Nephron (organoid): ENCODE data around the gene SSRP1.

ENCODE experiments used
- H3K27ac Mint-ChIP-seq, 3 experiments: 2 replicates each; pipeline ENCODE4 v1.8.0; 2020; ENCODE audit warnings: mixed read lengths in 3 of 3, mild to moderate bottlenecking in 2 of 3, moderate library complexity in 1 of 3
- H3K27me3 Mint-ChIP-seq: 2 replicates; pipeline ENCODE4 v1.8.0; 2021; ENCODE audit warnings: low read depth, mild to moderate bottlenecking, moderate library complexity, mixed read lengths
- H3K36me3 Mint-ChIP-seq: 2 replicates; pipeline ENCODE4 v1.8.0; 2020; ENCODE audit warnings: low read depth, mixed read lengths
- H3K4me1 Mint-ChIP-seq: 2 replicates; pipeline ENCODE4 v1.8.0; 2020; ENCODE audit warnings: mixed read lengths
- H3K4me3 Mint-ChIP-seq, 3 experiments: 2 replicates each; pipeline ENCODE4 v1.8.0; 2020; ENCODE audit warnings: mild to moderate bottlenecking in 3 of 3, mixed read lengths in 3 of 3, moderate library complexity in 2 of 3
- H3K9me3 Mint-ChIP-seq: 2 replicates; pipeline ENCODE4 v1.8.0; 2020; ENCODE audit warnings: mixed read lengths
- TF ChIP-seq, protein P1 (sequence below), 3 experiments: fragments of 200-600 bp; sonication (generic); IDR thresholded peaks; one replicate each; pipeline ENCODE4 v1.5.0; 2021; ENCODE audit warnings: antibody characterized with exemption in 3 of 3; ENCODE audit not compliant: unreplicated experiment in 3 of 3

Gene SSRP1, protein sequence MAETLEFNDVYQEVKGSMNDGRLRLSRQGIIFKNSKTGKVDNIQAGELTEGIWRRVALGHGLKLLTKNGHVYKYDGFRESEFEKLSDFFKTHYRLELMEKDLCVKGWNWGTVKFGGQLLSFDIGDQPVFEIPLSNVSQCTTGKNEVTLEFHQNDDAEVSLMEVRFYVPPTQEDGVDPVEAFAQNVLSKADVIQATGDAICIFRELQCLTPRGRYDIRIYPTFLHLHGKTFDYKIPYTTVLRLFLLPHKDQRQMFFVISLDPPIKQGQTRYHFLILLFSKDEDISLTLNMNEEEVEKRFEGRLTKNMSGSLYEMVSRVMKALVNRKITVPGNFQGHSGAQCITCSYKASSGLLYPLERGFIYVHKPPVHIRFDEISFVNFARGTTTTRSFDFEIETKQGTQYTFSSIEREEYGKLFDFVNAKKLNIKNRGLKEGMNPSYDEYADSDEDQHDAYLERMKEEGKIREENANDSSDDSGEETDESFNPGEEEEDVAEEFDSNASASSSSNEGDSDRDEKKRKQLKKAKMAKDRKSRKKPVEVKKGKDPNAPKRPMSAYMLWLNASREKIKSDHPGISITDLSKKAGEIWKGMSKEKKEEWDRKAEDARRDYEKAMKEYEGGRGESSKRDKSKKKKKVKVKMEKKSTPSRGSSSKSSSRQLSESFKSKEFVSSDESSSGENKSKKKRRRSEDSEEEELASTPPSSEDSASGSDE

DNA sequence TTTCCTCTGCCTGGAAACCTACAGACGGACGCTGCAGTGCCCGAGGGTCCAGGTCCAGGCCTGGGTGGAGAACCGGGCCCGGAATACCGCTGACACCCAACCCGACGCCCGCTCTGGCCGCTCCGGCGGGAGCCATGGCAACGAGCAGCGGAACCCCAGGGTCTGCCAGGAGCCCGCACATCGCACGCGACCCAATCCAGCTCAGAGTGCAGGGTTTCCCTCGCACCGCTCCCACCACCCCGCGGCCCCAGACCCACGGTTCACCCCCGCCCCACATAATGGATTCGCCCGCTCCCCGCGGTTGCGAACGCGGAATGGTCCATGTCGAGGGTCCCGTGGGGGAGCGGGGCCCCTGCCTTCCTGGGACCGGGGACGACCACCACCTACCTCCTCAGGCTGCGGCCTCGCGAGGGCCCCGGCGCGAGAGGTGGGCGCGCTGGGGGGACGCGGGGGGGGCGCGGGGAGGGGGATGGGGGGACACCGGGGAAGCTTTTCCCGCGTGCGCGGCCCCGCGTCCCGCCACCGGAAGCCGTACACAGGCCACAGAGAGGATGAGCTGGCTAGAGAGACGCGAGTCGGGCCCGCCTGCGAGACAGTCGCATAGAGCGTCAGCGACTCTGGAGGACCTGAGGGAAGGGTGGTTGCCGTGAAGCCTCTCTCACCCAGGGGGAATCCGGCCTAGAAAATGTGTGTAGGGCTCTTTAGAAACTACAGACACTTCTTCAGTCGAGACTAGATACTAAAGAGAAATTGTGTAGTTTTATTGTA, at the start of gene SSRP1:
Gene SSRP1, minus strand, starts transcription at position 550 of the 768 bp plus-strand sequence. CDS start 771 bp downstream, outside the sequence.
- Mint-ChIP-seq H3K9me3 (no peaks in the 10 kb centered on the region), H3K4me3 (peak within 1 kb of the TSS; percentile 87 to 94 (median 91)), H3K27me3 (no peaks in the 10 kb centered on the region), H3K4me1 (peaks cover 59% of the 10 kb centered on the region), H3K27ac (peak within 1 kb of the TSS; percentile 96 to 99 (median 98)), H3K36me3 (peaks cover 32% of the 10 kb centered on the region)
- TF ChIP-seq, protein P1, sequence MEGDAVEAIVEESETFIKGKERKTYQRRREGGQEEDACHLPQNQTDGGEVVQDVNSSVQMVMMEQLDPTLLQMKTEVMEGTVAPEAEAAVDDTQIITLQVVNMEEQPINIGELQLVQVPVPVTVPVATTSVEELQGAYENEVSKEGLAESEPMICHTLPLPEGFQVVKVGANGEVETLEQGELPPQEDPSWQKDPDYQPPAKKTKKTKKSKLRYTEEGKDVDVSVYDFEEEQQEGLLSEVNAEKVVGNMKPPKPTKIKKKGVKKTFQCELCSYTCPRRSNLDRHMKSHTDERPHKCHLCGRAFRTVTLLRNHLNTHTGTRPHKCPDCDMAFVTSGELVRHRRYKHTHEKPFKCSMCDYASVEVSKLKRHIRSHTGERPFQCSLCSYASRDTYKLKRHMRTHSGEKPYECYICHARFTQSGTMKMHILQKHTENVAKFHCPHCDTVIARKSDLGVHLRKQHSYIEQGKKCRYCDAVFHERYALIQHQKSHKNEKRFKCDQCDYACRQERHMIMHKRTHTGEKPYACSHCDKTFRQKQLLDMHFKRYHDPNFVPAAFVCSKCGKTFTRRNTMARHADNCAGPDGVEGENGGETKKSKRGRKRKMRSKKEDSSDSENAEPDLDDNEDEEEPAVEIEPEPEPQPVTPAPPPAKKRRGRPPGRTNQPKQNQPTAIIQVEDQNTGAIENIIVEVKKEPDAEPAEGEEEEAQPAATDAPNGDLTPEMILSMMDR (IDR thresholded peaks at IDR 0.05; ENCODE audit: unreplicated experiment in 3 of 3): no peak

DNA sequence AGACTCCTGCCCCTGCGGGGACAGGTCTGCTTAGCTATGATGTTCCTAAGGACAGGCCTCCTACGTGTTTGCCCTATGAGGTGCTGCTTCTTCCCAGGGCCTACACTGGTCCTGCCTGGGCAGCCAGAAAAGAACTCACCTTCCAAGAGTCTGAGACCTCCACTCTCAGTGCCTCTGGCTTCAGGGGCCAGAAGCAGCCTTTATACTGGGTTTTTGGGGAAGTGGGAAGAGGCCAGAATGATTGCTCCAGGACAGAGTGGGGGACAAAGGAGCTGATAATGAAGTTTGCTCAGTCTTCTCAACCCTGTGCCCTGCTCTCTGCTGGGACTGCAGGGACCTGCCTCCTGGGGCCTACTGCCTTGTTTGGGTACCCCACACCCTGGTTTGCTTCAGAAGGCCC, 45.3 kb upstream of the SSRP1 start, which contains the start of gene PRG3:
Gene PRG3, minus strand, starts transcription at position 176 of the 400 bp plus-strand sequence. CDS start 442 bp downstream, outside the sequence.
- no peaks in the 10 kb centered on the region for H3K36me3 Mint-ChIP-seq
- peaks cover 1% of the 10 kb centered on the region for H3K4me1 Mint-ChIP-seq
- H3K4me3 Mint-ChIP-seq: no peak within 1 kb of the TSS
- peaks cover 36% of the 10 kb centered on the region for H3K27me3 Mint-ChIP-seq
- no peaks in the 10 kb centered on the region for H3K9me3 Mint-ChIP-seq
- TF ChIP-seq, protein P1 (IDR thresholded peaks at IDR 0.05; ENCODE audit: unreplicated experiment in 3 of 3): no peak
- no peak within 1 kb of the TSS for H3K27ac Mint-ChIP-seq

DNA sequence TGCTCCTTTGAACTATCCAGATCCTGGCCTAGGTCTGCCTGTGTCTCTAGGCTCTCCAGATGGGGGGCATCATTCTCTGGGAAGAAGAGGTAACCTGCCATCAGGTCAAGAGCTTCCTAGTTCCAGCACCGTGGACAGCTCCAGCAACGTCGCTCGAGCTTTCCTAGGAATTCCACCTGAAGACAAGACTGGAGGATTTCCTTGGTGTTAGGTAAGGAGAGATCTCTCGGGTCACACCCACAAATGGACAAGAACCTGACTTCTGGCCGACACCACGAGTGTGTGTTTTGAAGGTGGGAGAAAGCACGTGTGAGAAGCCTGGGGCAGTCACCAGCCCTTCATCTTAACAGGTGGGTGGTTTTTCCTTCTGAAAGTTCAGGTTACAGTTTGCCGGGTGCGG, 44.0 kb upstream of the SSRP1 start:
- H3K4me3 Mint-ChIP-seq: no peak overlapping the region
- H3K27me3 Mint-ChIP-seq: peaks cover 39% of the 10 kb centered on the region
- H3K36me3 Mint-ChIP-seq: no peaks in the 10 kb centered on the region
- H3K9me3 Mint-ChIP-seq: no peaks in the 10 kb centered on the region
- no peak overlapping the region for H3K27ac Mint-ChIP-seq
- TF ChIP-seq, protein P1 (IDR thresholded peaks at IDR 0.05; ENCODE audit: unreplicated experiment in 3 of 3): no peak
- no peaks in the 10 kb centered on the region for H3K4me1 Mint-ChIP-seq

DNA sequence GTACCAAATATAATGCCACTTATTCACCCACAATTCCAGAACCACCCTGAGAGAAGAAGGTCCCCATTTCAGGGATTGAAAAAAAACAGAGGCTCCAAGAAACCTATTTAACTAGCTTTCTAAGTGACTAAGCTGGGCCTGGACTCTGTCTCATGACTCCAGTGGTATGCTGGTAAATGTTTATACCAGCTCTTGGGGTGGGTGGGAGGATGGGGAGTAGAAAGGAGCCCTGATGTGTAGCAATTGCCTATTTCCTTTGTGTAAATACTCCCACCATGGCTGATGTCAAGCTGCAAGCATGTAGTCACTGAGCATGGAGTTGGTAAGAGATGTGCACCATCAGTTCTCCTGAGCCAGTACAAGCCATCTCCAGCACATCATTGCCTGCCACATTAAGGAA, 42.5 kb upstream of the SSRP1 start:
- Mint-ChIP-seq H3K27me3 (peaks cover 40% of the 10 kb centered on the region), H3K4me3 (no peak overlapping the region), H3K9me3 (no peaks in the 10 kb centered on the region), H3K27ac (no peak overlapping the region), H3K36me3 (no peaks in the 10 kb centered on the region), H3K4me1 (no peaks in the 10 kb centered on the region)
- TF ChIP-seq, protein P1 (IDR thresholded peaks at IDR 0.05; ENCODE audit: unreplicated experiment in 3 of 3): no peak

DNA sequence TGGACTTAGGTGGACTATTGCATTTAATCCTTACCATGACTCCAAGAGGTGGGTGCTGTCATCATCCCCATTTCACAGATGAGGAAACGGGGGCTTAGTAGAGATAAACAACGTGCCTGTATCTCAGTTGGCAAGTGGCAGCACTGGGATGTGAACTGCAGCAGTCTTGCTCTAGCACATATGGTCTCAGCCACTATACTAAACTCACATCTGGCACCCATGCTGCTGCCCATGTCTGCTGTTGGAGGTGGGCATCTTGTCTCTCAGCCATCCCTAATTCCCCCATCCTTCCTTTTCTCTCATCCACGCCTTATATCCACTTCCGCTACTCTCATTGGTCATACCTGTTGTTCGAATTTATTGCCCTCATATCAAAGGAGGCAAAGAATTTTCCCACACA, 41.4 kb upstream of the SSRP1 start:
- H3K4me3 Mint-ChIP-seq: no peak overlapping the region
- no peaks in the 10 kb centered on the region for H3K36me3 Mint-ChIP-seq
- no peaks in the 10 kb centered on the region for H3K9me3 Mint-ChIP-seq
- peaks cover 33% of the 10 kb centered on the region for H3K27me3 Mint-ChIP-seq
- TF ChIP-seq, protein P1 (IDR thresholded peaks at IDR 0.05; ENCODE audit: unreplicated experiment in 3 of 3): no peak
- no peaks in the 10 kb centered on the region for H3K4me1 Mint-ChIP-seq
- H3K27ac Mint-ChIP-seq: no peak overlapping the region
